ENCODE data around the gene GAB1.

DNA sequence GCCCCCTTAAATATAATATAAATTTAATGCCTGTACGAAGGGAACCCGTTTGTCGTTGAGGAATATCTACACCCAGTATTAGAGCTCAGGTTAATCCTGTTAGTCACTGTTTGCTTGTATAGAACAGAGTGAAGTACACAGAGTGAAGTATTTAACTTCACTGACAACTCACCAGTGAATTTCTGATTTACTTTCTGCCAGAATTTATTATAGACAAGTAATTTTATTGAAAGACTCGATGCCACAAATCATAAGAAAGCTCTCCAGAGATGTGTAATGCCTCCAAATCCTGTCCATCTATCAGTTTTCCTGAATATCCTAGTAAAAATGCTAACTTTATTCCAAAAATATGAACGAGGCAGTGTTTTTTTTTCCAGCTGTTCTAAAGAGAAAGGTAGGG lies 1.6 kb downstream of the GAB1 start:
- TF ChIP-seq, protein P1, sequence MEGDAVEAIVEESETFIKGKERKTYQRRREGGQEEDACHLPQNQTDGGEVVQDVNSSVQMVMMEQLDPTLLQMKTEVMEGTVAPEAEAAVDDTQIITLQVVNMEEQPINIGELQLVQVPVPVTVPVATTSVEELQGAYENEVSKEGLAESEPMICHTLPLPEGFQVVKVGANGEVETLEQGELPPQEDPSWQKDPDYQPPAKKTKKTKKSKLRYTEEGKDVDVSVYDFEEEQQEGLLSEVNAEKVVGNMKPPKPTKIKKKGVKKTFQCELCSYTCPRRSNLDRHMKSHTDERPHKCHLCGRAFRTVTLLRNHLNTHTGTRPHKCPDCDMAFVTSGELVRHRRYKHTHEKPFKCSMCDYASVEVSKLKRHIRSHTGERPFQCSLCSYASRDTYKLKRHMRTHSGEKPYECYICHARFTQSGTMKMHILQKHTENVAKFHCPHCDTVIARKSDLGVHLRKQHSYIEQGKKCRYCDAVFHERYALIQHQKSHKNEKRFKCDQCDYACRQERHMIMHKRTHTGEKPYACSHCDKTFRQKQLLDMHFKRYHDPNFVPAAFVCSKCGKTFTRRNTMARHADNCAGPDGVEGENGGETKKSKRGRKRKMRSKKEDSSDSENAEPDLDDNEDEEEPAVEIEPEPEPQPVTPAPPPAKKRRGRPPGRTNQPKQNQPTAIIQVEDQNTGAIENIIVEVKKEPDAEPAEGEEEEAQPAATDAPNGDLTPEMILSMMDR (IDR thresholded peaks at IDR 0.05), result no peak
- TF ChIP-seq POLR2A (IDR thresholded peaks at IDR 0.05), result no peak

Measured in testis (tissue), 2 donors.